Activated CD4-positive, CD25-positive, alpha-beta regulatory T cell treated with anti-CD3 and anti-CD28 coated beads, Interleukin-2, amount 50 U/mL, for 16 hours (primary cell): ENCODE measurements around the gene ZC3H18.

Experiments
- DNase-seq: peaks from one replicate; pipeline ENCODE4 v3.0.0-alpha.2; 2020; ENCODE audit warnings: low read depth, low spot score

ZC3H18 gene

DNA sequence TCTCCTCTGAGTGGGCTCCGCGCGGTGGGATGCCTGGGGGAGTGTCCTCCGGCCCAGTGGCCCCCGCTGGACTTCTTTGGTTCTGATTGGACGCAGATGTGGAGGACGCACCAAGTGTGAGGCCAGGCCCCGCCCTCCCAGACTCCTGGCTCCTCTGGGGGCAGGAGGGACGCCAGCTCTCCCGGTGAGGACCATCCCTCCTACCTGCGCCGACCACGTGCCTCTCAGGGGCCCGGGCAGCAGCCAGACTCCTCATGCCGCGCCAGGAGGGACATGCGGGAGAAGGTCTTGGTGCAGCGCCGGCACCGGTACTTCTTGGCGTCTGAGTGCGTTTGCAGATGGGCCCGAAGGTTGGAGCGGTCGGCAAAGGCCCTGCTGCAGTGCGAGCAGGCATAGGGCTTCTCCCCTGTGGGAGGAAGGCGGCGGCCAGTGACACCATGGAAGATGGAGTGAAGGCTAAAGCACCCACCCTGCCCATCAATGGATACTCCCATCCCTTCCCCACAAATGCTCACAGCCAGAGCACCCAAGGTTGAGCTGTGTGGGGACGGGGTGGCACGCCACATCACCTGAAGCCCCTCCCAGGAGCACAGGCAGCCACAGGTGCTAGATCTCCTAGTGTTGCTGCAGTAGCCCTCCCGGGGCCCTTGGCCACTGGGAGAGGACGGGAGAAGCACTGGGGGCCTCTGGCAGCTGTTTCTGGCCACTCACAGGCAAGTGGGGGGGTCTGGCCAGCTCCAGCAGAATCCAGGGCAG, 108.2 kb downstream of the ZC3H18 start:
- DNase-seq = no peak

DNA sequence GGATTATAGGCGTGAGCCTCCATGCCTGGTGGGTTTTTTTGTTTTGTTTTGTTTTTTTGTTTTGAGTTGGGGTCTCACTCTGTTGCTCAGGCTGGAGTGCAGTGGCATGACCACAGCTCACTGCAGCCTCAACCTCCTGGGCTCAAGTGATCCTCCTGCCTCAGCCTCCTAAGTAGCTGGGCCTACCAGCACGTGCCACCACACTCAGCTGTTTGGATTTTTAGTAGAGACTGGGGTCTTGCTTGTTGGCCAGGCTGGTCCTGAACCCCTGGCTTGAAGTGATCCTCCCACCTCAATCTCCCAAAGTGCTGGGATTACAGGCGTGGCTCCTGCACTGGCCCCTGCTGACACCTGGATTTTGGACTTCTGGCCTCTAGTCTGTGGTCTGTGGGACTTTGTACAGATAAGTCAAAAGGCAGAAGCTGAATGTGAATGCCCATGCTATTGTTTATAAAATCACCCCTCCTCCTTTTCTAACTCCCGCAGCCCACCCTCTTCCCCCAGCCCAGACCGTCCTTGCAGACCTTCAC, 110.4 kb downstream of the ZC3H18 start:
- DNase-seq = no peak

DNA sequence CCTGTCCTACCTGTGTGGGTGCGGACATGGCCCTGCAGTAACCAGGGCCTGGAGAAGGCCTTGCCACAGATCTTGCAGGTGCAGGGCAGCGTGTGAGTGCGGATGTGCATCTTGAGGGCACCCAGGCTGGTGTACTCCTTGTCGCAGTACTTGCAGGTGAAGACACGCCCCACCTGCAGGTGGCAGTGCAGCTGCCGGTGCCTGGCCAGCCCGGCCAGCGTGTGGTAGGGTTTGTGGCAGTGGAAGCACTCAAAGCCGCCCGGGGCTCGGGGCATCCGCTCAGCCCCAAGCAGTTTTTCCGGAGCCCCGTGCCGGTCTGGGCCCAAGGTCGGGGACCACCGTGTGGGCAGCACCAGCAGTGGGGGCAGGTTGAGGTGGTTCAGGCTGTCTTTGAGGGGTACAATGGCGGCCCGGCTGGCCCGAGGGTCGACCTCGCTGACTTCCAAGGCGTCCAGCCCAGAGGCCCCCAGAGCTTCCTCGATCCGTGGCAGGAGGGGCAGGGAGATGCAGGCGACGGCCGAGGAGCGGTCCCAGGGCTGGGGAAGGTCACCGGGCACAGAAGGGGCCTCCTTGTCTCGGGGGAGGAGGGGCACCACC, 111.0 kb downstream of the ZC3H18 start:
- DNase-seq = no peak
